Measurements from ENCODE around the gene SNX17. TPM values are rescaled to one million over a fixed set of nuclear protein-coding genes. Genes with fewer than 3 reads are reported as not detected.

SNX17 gene
- total RNA-seq, 1 donor from 2014 or later: 107 TPM

DNA sequence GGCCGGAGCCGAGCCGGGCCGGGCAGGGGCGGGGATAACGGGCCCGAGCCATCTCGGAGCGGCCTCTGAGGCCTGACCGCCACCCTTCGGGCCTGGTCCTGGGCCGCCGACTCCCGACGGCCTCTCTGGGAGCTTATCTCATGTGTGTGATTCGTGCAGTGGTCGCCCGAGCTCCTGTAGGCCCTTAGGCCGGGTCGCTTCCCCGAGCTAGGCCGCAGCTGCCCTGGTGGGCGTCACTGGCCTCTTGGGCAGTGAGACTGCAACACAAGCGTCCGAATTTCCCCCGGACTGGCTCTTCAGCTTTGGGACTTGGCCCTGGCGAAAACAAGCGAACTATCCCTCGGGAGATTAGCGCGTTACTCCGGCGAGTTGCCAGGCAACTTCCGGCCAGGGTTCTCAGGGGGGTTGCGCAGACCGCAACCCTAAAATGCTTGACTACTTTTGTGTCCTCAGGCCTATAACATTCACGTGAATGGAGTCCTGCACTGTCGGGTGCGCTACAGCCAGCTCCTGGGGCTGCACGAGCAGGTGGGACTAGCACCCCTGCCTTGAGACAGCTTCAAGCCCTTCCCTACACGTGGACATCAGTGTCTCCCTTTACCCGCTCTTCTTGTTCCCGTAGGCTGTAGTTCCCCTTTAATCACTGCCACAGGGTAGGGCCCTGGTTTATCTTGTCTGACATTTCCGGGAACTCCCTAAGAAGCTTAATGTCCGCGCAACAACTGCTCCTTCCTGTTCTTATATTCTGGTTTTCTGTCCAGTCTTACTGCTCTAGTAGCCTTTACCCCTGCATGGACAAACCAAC is 602 bp downstream of the SNX17 start:
- Histone ChIP-seq H3K36me3 (peaks cover 69% of the 10 kb centered on the region), H3K27me3 (ENCODE audit: low read depth) (no peaks in the 10 kb centered on the region), H3K27ac (peak overlapping the region; percentile 89), H3K4me3 (peak overlapping the region; percentile 96), H3K9me3 (no peaks in the 10 kb centered on the region), H3K4me1 (peaks cover 37% of the 10 kb centered on the region)
- TF ChIP-seq CTCF (IDR thresholded peaks at IDR 0.05): no peak
- ATAC-seq (peak; percentile 59 to 72), DNase-seq (no peak)
- intact Hi-C loops (cut with DNase I): no loop called here

GRCh38 chr2:27372937-27373336 is 2.5 kb downstream of the SNX17 start:
- Histone ChIP-seq H3K4me1 (peaks cover 37% of the 10 kb centered on the region), H3K27me3 (ENCODE audit: low read depth) (no peaks in the 10 kb centered on the region), H3K27ac (peak overlapping the region; percentile 89), H3K4me3 (no peak overlapping the region), H3K9me3 (no peaks in the 10 kb centered on the region), H3K36me3 (peaks cover 70% of the 10 kb centered on the region)
- DNase-seq (no peak), ATAC-seq (no peak)
- intact Hi-C loops (cut with DNase I): no loop called here
- no peak for TF ChIP-seq CTCF (IDR thresholded peaks at IDR 0.05)

GRCh38 chr2:27373567-27373966 is 3.2 kb downstream of the SNX17 start:
- intact Hi-C loops (cut with DNase I): no loop called here
- DNase-seq (no peak), ATAC-seq (no peak)
- no peak overlapping the region for H3K27ac ChIP-seq
- TF ChIP-seq CTCF (IDR thresholded peaks at IDR 0.05): no peak
- H3K4me1 ChIP-seq: peaks cover 35% of the 10 kb centered on the region
- H3K36me3 ChIP-seq: peaks cover 69% of the 10 kb centered on the region
- no peaks in the 10 kb centered on the region for H3K27me3 ChIP-seq (ENCODE audit: low read depth)
- H3K4me3 ChIP-seq: no peak overlapping the region
- H3K9me3 ChIP-seq: no peaks in the 10 kb centered on the region

- DNase-seq: no peak
- intact Hi-C loops (cut with DNase I): no loop called here
- Histone ChIP-seq H3K9me3 (no peaks in the 10 kb centered on the region), H3K4me3 (no peak overlapping the region), H3K4me1 (peaks cover 38% of the 10 kb centered on the region), H3K27me3 (ENCODE audit: low read depth) (no peaks in the 10 kb centered on the region), H3K36me3 (peaks cover 65% of the 10 kb centered on the region), H3K27ac (no peak overlapping the region)
- TF ChIP-seq CTCF (IDR thresholded peaks at IDR 0.05): no peak
- no peak for ATAC-seq
These were observed 5.2 kb downstream of the SNX17 start for GRCh38 chr2:27375513-27376099.

DNA sequence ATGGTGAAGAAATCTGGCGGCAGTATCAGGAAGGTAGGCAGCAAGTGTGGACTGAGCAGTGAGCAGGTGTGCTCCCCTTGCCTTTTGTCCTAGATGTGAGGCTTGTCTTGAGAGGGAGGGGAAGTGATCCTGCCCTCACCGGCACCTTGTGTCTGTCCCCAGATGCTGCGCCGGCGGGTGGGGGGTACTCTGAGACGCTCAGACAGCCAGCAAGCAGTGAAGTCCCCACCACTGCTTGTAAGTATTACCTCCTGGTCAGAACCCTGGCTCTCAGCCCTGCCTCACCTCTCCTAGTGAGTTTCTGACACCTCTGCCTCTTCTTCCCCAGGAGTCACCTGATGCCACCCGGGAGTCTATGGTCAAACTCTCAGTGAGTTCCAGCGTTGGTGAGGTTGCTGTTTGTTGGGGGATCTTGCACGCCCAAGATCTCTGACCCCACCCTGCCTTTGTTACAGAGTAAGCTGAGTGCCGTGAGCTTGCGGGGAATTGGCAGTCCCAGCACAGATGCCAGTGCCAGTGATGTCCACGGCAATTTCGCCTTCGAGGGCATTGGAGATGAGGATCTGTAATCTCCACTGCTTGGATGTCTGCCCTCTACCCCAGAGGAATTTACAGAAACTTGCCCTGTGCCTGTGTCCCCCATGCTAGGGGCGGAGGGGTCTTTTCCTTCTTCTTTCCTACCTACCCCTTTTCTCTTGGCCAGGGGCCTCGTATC is 5.9 kb downstream of the SNX17 start:
- H3K36me3 ChIP-seq: peaks cover 66% of the 10 kb centered on the region

More for the DNA sequence above, 5.9 kb downstream of the SNX17 start:
- ATAC-seq (no peak), DNase-seq (no peak)
- no peaks in the 10 kb centered on the region for H3K27me3 ChIP-seq (ENCODE audit: low read depth)
- peaks cover 40% of the 10 kb centered on the region for H3K4me1 ChIP-seq
- intact Hi-C loops (cut with DNase I): no loop called here
- H3K9me3 ChIP-seq: no peaks in the 10 kb centered on the region
- H3K27ac ChIP-seq: no peak overlapping the region
- no peak for TF ChIP-seq CTCF (IDR thresholded peaks at IDR 0.05)
- H3K4me3 ChIP-seq: no peak overlapping the region
